ENCODE data around the gene DDX1. TPM values are rescaled to one million over a fixed set of nuclear protein-coding genes. Genes with fewer than 3 reads are reported as not detected.

Gene DDX1
- total RNA-seq, 1 donor from 2014 or later: 60.4 TPM

DNA sequence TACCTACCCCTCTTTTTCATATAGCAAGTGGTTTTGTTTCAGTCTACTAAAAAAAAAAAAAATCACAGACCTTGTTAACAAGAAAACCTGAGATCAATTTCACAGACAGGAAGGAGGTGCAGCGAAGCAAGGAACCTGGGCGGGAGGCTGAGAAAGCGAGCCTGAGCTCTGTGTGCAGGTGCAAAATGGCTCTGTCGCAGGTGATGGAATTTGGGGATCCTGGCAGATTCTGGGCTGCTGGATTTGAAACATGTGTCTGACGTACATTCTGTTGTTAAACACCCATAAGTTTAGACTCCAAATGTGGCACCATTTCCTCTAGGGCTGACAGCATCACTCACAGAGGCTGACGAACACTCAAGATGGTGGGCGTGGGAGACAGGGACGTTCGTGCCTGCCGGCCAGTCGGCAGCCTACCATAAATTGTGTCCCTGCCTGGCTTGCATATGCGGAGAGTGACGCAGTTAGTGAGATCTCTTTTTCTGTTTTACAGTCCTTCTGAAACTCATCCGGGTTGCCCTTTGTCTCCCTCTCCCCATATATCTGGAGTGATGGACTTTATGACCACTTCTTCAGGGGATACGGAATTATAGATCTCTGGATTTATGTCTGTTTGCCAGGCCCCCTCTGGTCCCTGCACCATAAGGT lies 8.8 kb upstream of the DDX1 start:
- TF ChIP-seq CTCF (IDR thresholded peaks at IDR 0.05): no peak
- ATAC-seq: no peak
- no peak overlapping the region for H3K4me3 ChIP-seq

DNA sequence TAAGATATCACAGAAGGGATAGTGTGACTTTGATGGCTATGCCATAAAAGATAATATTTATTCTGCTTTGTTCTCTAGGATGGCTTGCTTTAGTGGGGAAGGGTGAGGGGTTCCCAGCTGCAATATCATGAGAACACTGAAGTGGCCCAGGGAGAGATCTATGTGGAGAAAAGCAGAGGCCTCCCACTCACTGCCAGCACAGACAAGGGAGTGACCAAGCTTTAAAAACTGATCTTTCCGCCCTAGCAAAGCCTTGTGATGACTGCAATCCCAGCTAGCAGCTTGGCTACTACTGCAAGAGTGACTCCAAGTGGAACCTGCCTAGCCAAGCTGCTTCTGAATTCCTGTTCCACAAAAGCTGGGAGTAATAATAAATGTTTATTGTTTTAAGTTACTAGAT lies 7.8 kb upstream of the DDX1 start:
- no peaks in the 10 kb centered on the region for H3K4me1 ChIP-seq
- ATAC-seq: no peak
- H3K9me3 ChIP-seq: no peaks in the 10 kb centered on the region
- H3K27me3 ChIP-seq (ENCODE audit: low read depth): no peaks in the 10 kb centered on the region
- H3K36me3 ChIP-seq: no peaks in the 10 kb centered on the region
- H3K4me3 ChIP-seq: no peak overlapping the region
- no peak for TF ChIP-seq CTCF (IDR thresholded peaks at IDR 0.05)
- intact Hi-C loops (cut with DNase I): no loop called here
- no peak overlapping the region for H3K27ac ChIP-seq
- no peak for DNase-seq

More for the DNA sequence above, 8.8 kb upstream of the DDX1 start:
- intact Hi-C loops (cut with DNase I): no loop called here
- Histone ChIP-seq H3K27ac (no peak overlapping the region), H3K27me3 (ENCODE audit: low read depth) (no peaks in the 10 kb centered on the region), H3K9me3 (no peaks in the 10 kb centered on the region), H3K36me3 (no peaks in the 10 kb centered on the region), H3K4me1 (no peaks in the 10 kb centered on the region)
- no peak for DNase-seq

DNA sequence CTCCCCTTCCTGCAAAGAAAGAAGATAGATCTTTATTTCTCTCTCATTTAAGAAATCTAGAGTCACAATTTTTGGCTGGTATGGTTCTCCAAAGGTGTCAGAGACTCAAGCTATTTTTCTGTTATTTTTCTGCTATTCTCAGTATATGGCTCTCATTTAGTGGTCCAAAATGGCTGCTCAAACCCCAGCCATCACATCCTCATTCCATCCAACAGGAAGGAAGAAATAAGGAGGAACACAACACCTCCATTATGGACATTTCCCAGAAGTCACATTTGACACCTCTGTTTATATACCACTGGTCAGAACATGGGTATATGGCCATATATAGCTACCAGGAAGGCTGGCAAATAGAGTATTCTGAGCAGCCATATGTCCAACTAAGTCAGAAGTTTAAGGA lies 7.4 kb upstream of the DDX1 start:
- ATAC-seq (no peak), DNase-seq (no peak)
- Histone ChIP-seq H3K27ac (no peak overlapping the region), H3K9me3 (no peaks in the 10 kb centered on the region), H3K4me1 (no peaks in the 10 kb centered on the region), H3K27me3 (ENCODE audit: low read depth) (no peaks in the 10 kb centered on the region), H3K4me3 (no peak overlapping the region), H3K36me3 (no peaks in the 10 kb centered on the region)
- intact Hi-C loops (cut with DNase I): no loop called here
- no peak for TF ChIP-seq CTCF (IDR thresholded peaks at IDR 0.05)

DNA sequence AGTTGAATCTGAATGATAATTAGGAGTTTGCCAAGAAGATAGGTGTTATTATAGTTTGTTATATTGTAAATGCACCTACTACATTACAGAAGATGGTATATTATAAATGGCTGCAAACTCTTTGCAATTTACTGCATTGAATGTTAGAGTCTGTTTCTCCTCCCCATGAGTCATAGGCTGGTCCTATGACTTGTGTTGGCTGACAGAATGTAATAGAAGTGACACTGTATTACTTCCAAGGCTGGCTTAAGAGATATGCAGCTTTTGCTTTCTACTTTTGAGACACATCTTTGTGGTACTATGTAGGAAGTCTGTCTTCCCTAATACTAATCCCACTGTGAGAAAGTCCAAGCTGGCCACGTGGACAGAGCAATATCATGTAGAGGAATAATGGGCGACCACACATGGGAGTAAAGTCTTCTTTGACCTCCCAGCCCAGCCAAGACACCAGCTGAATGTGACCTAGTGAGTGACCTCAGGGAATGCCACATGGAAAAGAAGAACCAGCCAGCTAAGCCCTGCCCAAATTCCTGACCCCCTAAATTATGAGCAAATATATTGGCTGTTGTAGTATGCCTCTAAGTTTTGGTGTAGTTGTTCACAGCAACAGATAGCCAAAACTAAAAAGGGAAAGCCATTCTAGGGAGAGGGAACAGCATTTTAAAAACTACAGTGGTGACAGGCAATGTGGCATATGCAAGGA lies 6.8 kb upstream of the DDX1 start:
- H3K4me1 ChIP-seq: no peaks in the 10 kb centered on the region
- H3K27ac ChIP-seq: no peak overlapping the region
- no peaks in the 10 kb centered on the region for H3K27me3 ChIP-seq (ENCODE audit: low read depth)
- H3K9me3 ChIP-seq: no peaks in the 10 kb centered on the region
- no peak for TF ChIP-seq CTCF (IDR thresholded peaks at IDR 0.05)
- no peak overlapping the region for H3K4me3 ChIP-seq
- no peak for DNase-seq
- H3K36me3 ChIP-seq: no peaks in the 10 kb centered on the region
- intact Hi-C loops (cut with DNase I): no loop called here
- ATAC-seq: no peak

DNA sequence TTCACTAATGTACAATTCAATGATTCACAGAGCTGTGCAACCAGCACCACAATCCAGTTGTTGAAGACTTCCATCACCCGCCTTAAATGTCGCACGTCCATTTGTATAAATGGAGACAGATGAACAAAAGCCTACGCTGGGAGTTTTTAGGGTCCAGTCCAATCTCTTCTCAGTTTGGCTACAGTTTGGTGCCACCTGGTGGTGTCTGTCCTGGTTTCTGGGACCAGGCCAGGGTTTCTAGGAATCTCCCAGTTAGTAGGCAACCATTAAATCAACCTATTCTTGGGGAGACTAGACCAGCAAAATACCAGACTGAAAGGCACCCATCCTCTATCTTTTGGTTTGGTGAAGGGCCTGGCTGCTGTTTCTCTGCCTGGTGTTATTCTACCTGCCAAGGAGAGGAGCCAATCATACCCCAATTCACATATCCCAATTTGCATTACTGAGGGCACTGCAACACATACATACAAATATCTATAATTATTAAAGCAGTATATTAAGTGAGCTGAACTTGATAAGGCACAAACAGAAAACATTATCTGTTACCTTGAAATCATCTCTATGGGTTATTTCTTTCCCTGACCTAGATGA lies 3.2 kb upstream of the DDX1 start:
- Histone ChIP-seq H3K27ac (no peak overlapping the region), H3K9me3 (no peaks in the 10 kb centered on the region), H3K4me3 (no peak overlapping the region), H3K27me3 (ENCODE audit: low read depth) (no peaks in the 10 kb centered on the region), H3K36me3 (no peaks in the 10 kb centered on the region), H3K4me1 (peaks cover 11% of the 10 kb centered on the region)
- peak; percentile 50 for TF ChIP-seq CTCF (IDR thresholded peaks at IDR 0.05)
- ATAC-seq: no peak
- intact Hi-C loops (cut with DNase I): no loop called here
- DNase-seq: no peak
